Breast epithelium (tissue), 4 donors: Measurements from ENCODE around the gene IL12A. TPM values are rescaled to one million over a fixed set of nuclear protein-coding genes. Genes with fewer than 3 reads are reported as not detected.

Experiments
- DNase-seq, 2 donors: peaks; one replicate each; pipeline ENCODE4 v3.0.0-alpha.2; 2019; ENCODE audit warnings: low spot score in 2 of 2
- H3K27ac ChIP-seq, 2 donors: fragments of 200-600 bp; sonication (generic) in 1 of 2; one replicate each; pipeline ENCODE4 v1.5.1; 2016 to 2019; ENCODE audit warnings: mild to moderate bottlenecking in 1 of 2
- H3K27me3 ChIP-seq, 2 donors: fragments of 200-600 bp; sonication (generic) in 1 of 2; one replicate each; pipeline versions ENCODE4 v1.5.1 to v1.6.0; 2017 to 2019; ENCODE audit warnings: control low read depth in 1 of 2, mild to moderate bottlenecking in 1 of 2
- H3K36me3 ChIP-seq: fragments of 200-600 bp; one replicate; pipeline ENCODE4 v1.5.1; 2019
- H3K4me1 ChIP-seq, 2 donors: fragments of 200-600 bp; sonication (generic); one replicate each; pipeline ENCODE4 v1.5.1; 2016 to 2019; ENCODE audit warnings: control low read depth in 1 of 2
- H3K4me3 ChIP-seq, 3 donors: fragments of 200-600 bp; sonication (generic); 1 replicate in 2 of 3; 2 replicates in 1 of 3; pipeline ENCODE4 v1.5.1; 2016 to 2019; ENCODE audit warnings: mild to moderate bottlenecking in 3 of 3, moderate library complexity in 2 of 3
- H3K9me3 ChIP-seq, 2 donors: fragments of 200-600 bp; sonication (generic) in 1 of 2; one replicate each; pipeline ENCODE4 v1.5.1; 2016 to 2019; ENCODE audit warnings: control low read depth in 1 of 2
- POLR2A ChIP-seq: fragments of 450-650 bp; IDR thresholded peaks from one replicate; pipeline ENCODE4 v1.6.1; 2016; ENCODE audit warnings: antibody characterized with exemption, mild to moderate bottlenecking, moderate library complexity
- POLR2AphosphoS5 ChIP-seq, 3 donors: sonication (generic); formaldehyde crosslinking; IDR thresholded peaks; one replicate each; pipeline ENCODE4 v1.6.1; 2017; ENCODE audit warnings: antibody characterized with exemption in 3 of 3
- intact Hi-C: fragments of 100-400 bp; cut with DNase I; formaldehyde crosslinking; loops from one replicate; pipeline ENCODE4 v1.15.1; 2023; ENCODE audit warnings: low total_unique reads
- total RNA-seq, 3 donors: library from RNA; depleted of rRNA; stranded (reverse); fragments of >200 nt; gene quantifications; one replicate each; pipeline ENCODE4 v1.1.0, GENCODE V29; 2016
- TF ChIP-seq, protein P1 (sequence below), 3 donors: fragments of 450-650 bp; IDR thresholded peaks; one replicate each; pipeline ENCODE4 v1.5.1; 2016 to 2017; ENCODE audit warnings: antibody characterized with exemption in 3 of 3, mild to moderate bottlenecking in 3 of 3, moderate library complexity in 3 of 3

IL12A gene
- total RNA-seq, 3 donors from 2014 or later, result 0.98 TPM; not detected in 2

DNA sequence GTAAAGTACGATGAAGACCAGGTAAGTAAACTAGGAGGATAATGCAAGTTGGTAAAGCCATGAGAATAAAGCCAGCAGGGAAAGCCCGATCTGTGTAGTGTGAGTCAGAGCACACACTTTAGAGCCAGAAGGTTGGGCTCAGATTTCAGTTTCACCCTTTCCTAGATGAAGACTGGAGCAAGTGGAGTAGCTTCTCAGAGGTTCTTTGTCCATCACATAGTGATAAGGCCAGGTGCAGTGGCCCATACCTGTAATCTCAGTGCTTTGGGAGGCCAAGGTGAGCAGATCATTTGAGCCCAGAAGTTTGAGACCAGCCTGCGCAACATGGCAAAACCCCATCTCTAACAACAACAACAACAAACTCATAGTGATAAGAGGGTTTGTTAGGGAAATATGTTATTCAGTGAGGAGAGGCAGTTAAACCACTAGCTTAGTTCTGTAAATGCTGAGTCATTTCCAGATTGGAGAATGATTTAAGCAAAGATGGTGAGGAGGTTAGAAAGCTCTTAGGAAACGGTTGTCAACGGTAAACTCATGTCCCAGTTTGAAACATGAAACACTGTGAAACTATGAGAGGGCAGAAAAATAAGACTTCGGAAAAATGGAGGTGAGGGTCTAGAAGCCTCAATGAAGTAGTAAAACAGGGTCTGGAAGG is 39.0 kb downstream of the IL12A start:
- H3K27me3 ChIP-seq, result no peaks in the 10 kb centered on the region
- H3K36me3 ChIP-seq, result no peaks in the 10 kb centered on the region
- DNase-seq, result no peak
- H3K9me3 ChIP-seq, result no peaks in the 10 kb centered on the region
- no peaks in the 10 kb centered on the region for H3K4me1 ChIP-seq
- intact Hi-C loops, result no loop called here
- no peak overlapping the region for H3K27ac ChIP-seq
- no peak for TF ChIP-seq POLR2A
- no peak for TF ChIP-seq POLR2AphosphoS5 (IDR thresholded peaks at IDR 0.05)
- TF ChIP-seq, protein P1, sequence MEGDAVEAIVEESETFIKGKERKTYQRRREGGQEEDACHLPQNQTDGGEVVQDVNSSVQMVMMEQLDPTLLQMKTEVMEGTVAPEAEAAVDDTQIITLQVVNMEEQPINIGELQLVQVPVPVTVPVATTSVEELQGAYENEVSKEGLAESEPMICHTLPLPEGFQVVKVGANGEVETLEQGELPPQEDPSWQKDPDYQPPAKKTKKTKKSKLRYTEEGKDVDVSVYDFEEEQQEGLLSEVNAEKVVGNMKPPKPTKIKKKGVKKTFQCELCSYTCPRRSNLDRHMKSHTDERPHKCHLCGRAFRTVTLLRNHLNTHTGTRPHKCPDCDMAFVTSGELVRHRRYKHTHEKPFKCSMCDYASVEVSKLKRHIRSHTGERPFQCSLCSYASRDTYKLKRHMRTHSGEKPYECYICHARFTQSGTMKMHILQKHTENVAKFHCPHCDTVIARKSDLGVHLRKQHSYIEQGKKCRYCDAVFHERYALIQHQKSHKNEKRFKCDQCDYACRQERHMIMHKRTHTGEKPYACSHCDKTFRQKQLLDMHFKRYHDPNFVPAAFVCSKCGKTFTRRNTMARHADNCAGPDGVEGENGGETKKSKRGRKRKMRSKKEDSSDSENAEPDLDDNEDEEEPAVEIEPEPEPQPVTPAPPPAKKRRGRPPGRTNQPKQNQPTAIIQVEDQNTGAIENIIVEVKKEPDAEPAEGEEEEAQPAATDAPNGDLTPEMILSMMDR (IDR thresholded peaks at IDR 0.05), result no peak
- H3K4me3 ChIP-seq, result no peak overlapping the region

- TF ChIP-seq, protein P1 (IDR thresholded peaks at IDR 0.05), result no peak
- TF ChIP-seq POLR2AphosphoS5 (IDR thresholded peaks at IDR 0.05) (no peak), POLR2A (no peak)
- no peak for DNase-seq
- H3K27me3 ChIP-seq, result peaks cover 0 to 11% of the 10 kb centered on the region in 2 donors
- intact Hi-C loops, result no loop called here
- H3K9me3 ChIP-seq, result no peaks in the 10 kb centered on the region
- no peak overlapping the region for H3K4me3 ChIP-seq
- H3K36me3 ChIP-seq, result no peaks in the 10 kb centered on the region
- no peak overlapping the region for H3K27ac ChIP-seq
- peaks cover 0 to 2% of the 10 kb centered on the region in 2 donors for H3K4me1 ChIP-seq
Measured at GRCh38 chr3:160035757-160036156, 47.1 kb downstream of the IL12A start.

DNA sequence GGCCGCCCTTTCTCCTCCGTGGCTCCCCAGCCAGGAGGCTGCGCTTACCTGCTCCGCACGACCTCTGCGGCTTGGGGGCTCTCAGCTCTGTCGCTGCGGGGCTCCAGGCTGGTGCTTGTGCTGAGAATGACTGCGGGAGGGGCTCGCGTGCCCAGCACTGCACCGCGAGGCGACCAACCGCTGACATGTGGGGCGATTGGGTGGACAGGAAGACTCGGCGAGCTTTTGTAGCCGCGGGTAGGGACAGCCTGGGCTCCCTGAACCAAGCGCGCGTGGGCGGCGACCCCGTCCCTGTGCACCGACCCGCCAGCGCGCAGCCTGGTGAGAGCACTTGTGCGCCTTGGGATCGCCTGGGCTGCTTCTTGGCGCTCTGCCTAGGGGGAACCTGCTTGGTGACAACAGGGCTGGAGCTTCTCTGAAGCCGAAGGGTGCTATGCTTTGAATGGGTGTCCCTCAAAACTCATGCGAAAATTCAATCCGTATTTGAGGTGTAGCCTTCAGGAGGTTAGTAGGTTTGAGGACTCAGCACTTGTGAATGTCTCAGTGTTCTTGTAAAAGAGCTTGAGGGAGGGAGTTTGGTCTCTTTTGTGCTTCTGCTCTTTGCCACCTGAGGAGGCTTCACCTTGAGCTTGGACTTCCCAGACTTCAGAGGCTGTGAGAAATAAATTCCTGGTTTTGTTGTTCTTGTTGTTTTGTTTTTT is 50.4 kb downstream of the IL12A start:
- peak; percentile 24 to 60 for DNase-seq
- Histone ChIP-seq H3K27me3 (peaks cover 0 to 11% of the 10 kb centered on the region in 2 donors), H3K4me3 (peak overlapping the region; percentile 15 to 59 (median 39)), H3K9me3 (peaks cover 0 to 8% of the 10 kb centered on the region in 2 donors), H3K36me3 (no peaks in the 10 kb centered on the region), H3K27ac (no peak overlapping the region), H3K4me1 (peaks cover 0 to 2% of the 10 kb centered on the region in 2 donors)
- TF ChIP-seq, protein P1 (IDR thresholded peaks at IDR 0.05), result no peak
- no peak for TF ChIP-seq POLR2A
- TF ChIP-seq POLR2AphosphoS5 (IDR thresholded peaks at IDR 0.05), result no peak
- intact Hi-C loops, result no loop called here

DNA sequence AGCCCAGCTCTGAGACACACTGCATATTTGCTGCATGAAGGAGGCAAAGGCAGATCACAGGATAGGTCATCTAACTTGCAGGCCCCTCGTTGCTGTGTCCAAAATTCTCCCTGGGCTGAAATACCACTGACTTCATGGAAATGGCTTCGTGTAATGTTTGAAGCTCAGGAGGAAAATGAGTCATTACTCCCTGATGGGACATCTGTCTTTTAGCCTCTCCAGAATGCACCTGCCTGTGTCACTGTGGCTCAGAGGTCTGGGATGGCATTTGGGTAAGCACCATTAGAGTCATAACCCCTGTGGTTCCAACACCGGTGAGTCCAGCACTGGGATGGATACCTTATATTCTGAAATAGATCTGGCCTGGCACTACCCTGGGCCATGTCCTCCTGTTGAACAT is 51.5 kb downstream of the IL12A start:
- peaks cover 0 to 2% of the 10 kb centered on the region in 2 donors for H3K4me1 ChIP-seq
- H3K27me3 ChIP-seq, result peaks cover 0 to 11% of the 10 kb centered on the region in 2 donors
- no peak for DNase-seq
- H3K9me3 ChIP-seq, result peaks cover 0 to 8% of the 10 kb centered on the region in 2 donors
- intact Hi-C loops, result loop anchor here (10.0 kb wide), 1 partner anchor 1635 kb away; no protein-coding TSS in a partner anchor
- no peak overlapping the region for H3K4me3 ChIP-seq
- no peak for TF ChIP-seq POLR2AphosphoS5 (IDR thresholded peaks at IDR 0.05)
- no peaks in the 10 kb centered on the region for H3K36me3 ChIP-seq
- H3K27ac ChIP-seq, result no peak overlapping the region

GRCh38 chr3:160041465-160041864 is 52.8 kb downstream of the IL12A start:
- Histone ChIP-seq H3K27ac (no peak overlapping the region), H3K27me3 (peaks cover 0 to 11% of the 10 kb centered on the region in 2 donors), H3K4me1 (peaks cover 0 to 2% of the 10 kb centered on the region in 2 donors), H3K36me3 (no peaks in the 10 kb centered on the region), H3K9me3 (peaks cover 0 to 8% of the 10 kb centered on the region in 2 donors), H3K4me3 (no peak overlapping the region)
- no peak for DNase-seq
- TF ChIP-seq POLR2AphosphoS5 (IDR thresholded peaks at IDR 0.05) (no peak), POLR2A (no peak)
- TF ChIP-seq, protein P1 (IDR thresholded peaks at IDR 0.05), result no peak
- intact Hi-C loops, result loop anchor here (10.0 kb wide), 1 partner anchor 1633 kb away; no protein-coding TSS in a partner anchor
